Lower leg skin (tissue), 3 donors: ENCODE data around the gene STIM1.

Experiments
- CTCF ChIP-seq, 3 donors: fragments of 450-650 bp; IDR thresholded peaks; one replicate each; pipeline ENCODE4 v1.5.1; 2016; ENCODE audit warnings: antibody characterized with exemption in 3 of 3, mild to moderate bottlenecking in 3 of 3, moderate library complexity in 2 of 3
- POLR2A ChIP-seq, 2 donors: fragments of 450-650 bp; IDR thresholded peaks; one replicate each; pipeline ENCODE4 v1.6.1; 2016 to 2017; ENCODE audit warnings: antibody characterized with exemption in 2 of 2, mild to moderate bottlenecking in 1 of 2, moderate library complexity in 1 of 2

DNA sequence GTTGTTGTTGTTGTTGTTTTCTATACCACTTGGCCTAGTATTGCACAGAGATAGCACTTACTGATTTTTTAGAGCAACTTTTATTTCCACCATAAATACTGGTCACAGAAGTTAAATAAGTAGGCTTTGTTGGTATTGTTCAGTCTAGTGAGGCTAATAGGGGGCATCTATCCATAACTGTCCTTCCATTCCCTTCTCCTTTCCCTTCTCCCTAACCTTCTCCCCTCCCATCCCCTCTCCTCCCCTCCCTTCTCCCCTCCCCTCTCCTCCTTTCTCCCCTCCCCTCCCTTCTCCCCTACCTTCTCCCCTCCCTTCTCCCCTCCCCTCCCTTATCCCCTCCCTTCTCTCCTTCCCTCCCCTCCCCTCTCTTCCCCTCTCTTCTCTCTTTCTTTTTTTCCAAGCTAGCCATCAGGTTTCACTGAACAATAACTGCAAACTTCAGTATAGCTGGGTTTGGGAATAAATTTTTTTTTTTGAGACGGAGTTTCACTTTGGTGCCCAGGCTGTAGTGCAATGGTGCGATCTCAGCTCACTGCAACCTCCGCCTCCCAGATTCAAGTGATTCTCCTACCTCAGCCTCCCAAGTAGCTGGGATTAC, 56.5 kb downstream of the STIM1 start:
- TF ChIP-seq CTCF (IDR thresholded peaks at IDR 0.05) (no peak), POLR2A (IDR thresholded peaks at IDR 0.05) (no peak)
